ENCODE results near the gene OR8B3. TPM values are rescaled to one million over a fixed set of nuclear protein-coding genes. Genes with fewer than 3 reads are reported as not detected.

The OR8B3 gene
- total RNA-seq, 1 donor from 2014 or later: not detected

- TF ChIP-seq CTCF (IDR thresholded peaks at IDR 0.05) (no peak), EZH2 (IDR thresholded peaks at IDR 0.05) (no peak), EZH2phosphoT487 (IDR thresholded peaks at IDR 0.05) (no peak)
- no peaks in the 10 kb centered on the region for H3K27me3 Mint-ChIP-seq (ENCODE audit: insufficient read depth, low read depth)
- no peaks in the 10 kb centered on the region for H3K79me2 ChIP-seq (ENCODE audit: low read depth)
- no peaks in the 10 kb centered on the region for H3K9me3 Mint-ChIP-seq
- no peak overlapping the region for H3K4me3 ChIP-seq
- H3K4me1 ChIP-seq: no peaks in the 10 kb centered on the region
- H3F3A ChIP-seq (ENCODE audit: low read depth): no peaks in the 10 kb centered on the region
- H2AFZ ChIP-seq (replicated peaks): no peak overlapping the region
- H3K27ac Mint-ChIP-seq: no peak overlapping the region
- H3K4me1 Mint-ChIP-seq: no peaks in the 10 kb centered on the region
- H4K20me1 ChIP-seq (ENCODE audit: low read depth): no peaks in the 10 kb centered on the region
- H3K4me3 Mint-ChIP-seq: no peak overlapping the region
- H3K36me3 Mint-ChIP-seq: no peaks in the 10 kb centered on the region
- no peak for DNase-seq (ENCODE audit: low spot score)
- H3K9me3 ChIP-seq (ENCODE audit: low read depth): no peaks in the 10 kb centered on the region
- H3K4me2 ChIP-seq: no peak overlapping the region
- no peaks in the 10 kb centered on the region for H3K27me3 ChIP-seq
- H3K36me3 ChIP-seq: no peaks in the 10 kb centered on the region
- no peak overlapping the region for H3K9ac ChIP-seq
- H3K27ac ChIP-seq: no peak overlapping the region
These were observed 52.4 kb downstream of the OR8B3 start for GRCh38 chr11:124346311-124346955.

Other genes with a start within 250 kb of the OR8B3 start
- gene OR10D3, start 215.7 kb downstream of the OR8B3 start, total RNA-seq (ENCODE audit: low replicate concordance): not detected in 2 replicates
- not detected in 2 replicates for gene OR8G1, start 157.9 kb downstream of the OR8B3 start, total RNA-seq (ENCODE audit: low replicate concordance)
- gene OR8G5, start 142.6 kb downstream of the OR8B3 start, total RNA-seq (ENCODE audit: low replicate concordance): not detected in 2 replicates
- not detected in 2 replicates for gene OR8D1, start 85.1 kb downstream of the OR8B3 start, total RNA-seq (ENCODE audit: low replicate concordance)
- not detected in 2 replicates for gene OR8D2, start 78.8 kb downstream of the OR8B3 start, total RNA-seq (ENCODE audit: low replicate concordance)
- gene OR8B2, start 14.5 kb downstream of the OR8B3 start, total RNA-seq (ENCODE audit: low replicate concordance): not detected in 2 replicates
- not detected in 2 replicates for gene OR8B4, start 25.8 kb upstream of the OR8B3 start, total RNA-seq (ENCODE audit: low replicate concordance)
- gene OR8B8, start 46.7 kb upstream of the OR8B3 start, total RNA-seq (ENCODE audit: low replicate concordance): not detected in 2 replicates
- gene OR8B12, start 144.6 kb upstream of the OR8B3 start, total RNA-seq (ENCODE audit: low replicate concordance): not detected in 2 replicates
- gene OR8A1, start 171.0 kb upstream of the OR8B3 start, total RNA-seq (ENCODE audit: low replicate concordance): not detected in 2 replicates
- not detected in 2 replicates for gene PANX3, start 212.4 kb upstream of the OR8B3 start, total RNA-seq (ENCODE audit: low replicate concordance)
- gene TBRG1, start 223.8 kb upstream of the OR8B3 start, total RNA-seq (ENCODE audit: low replicate concordance): 18.9 and 20.7 TPM in 2 replicates